Measurements from ENCODE around the gene PSMD5.

Gene PSMD5

DNA sequence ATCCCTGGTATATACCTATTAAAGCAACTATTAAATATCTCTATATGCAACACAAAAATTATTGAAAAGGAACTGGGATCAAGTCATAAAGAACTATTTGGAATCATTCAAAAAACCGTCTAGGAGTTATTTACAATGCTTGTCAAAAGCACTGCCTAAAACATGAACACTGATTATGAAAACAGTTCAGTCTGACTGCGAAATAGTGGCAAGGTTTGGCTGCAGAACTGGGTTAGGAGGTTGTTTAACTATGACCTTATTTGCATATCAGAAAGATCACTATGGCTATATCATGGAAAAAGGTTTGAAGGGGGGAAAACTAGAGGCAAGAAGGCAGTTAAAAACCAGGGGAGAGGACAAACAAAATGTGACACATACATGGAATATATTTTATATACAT is 61.5 kb downstream of the PSMD5 start:
- Mint-ChIP-seq H3K9me3 (no peaks in the 10 kb centered on the region), H3K27ac (no peak overlapping the region), H3K4me3 (no peak overlapping the region), H3K27me3 (no peaks in the 10 kb centered on the region), H3K36me3 (ENCODE audit: low read depth) (peaks cover 63% of the 10 kb centered on the region), H3K4me1 (peaks cover 26% of the 10 kb centered on the region)
- DNase-seq (no peak), ATAC-seq (no peak)

DNA sequence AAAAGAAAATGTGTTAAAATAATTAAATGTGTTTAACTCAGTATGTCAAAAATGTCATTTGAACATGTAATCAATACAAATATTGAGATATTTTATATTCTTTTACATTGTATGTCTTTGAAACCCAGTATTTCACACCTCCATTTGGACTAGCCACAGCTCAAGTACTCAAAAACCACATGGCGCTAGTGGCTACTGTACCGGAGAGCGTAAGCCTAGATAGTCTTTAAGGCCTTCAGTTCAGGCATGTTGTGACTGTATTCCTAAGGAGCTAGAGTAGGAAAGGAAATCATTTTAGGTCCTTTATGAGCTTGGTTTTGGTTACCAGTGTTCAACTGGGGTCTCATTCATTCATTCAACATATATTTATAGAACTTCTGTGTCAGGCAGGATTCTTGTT is 62.4 kb downstream of the PSMD5 start:
- no peak for ATAC-seq
- Mint-ChIP-seq H3K36me3 (ENCODE audit: low read depth) (peaks cover 63% of the 10 kb centered on the region), H3K4me1 (peaks cover 22% of the 10 kb centered on the region), H3K27me3 (no peaks in the 10 kb centered on the region), H3K4me3 (no peak overlapping the region), H3K27ac (no peak overlapping the region), H3K9me3 (no peaks in the 10 kb centered on the region)
- DNase-seq, result no peak

DNA sequence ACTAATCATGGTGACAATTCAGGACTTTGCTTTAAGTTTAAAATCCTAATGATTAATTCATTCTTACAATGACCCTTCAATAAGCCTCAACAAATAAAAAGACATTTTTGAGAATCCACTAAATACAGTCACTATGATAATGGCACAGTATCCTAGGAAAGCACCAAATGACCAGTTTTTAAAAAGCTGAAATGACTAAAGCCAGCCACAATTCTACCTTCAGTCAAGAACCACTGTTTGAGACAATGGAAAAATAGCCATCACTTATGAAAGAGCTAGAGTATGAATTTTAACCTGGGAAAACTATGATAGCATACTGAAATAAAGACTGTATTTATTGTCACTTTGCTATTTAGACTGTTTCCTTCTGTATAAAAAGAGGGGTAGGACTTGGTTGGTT is 63.5 kb downstream of the PSMD5 start:
- Mint-ChIP-seq H3K9me3 (no peaks in the 10 kb centered on the region), H3K27ac (no peak overlapping the region), H3K27me3 (no peaks in the 10 kb centered on the region), H3K36me3 (ENCODE audit: low read depth) (peaks cover 60% of the 10 kb centered on the region), H3K4me1 (peaks cover 18% of the 10 kb centered on the region), H3K4me3 (no peak overlapping the region)
- DNase-seq, result no peak
- no peak for ATAC-seq

DNA sequence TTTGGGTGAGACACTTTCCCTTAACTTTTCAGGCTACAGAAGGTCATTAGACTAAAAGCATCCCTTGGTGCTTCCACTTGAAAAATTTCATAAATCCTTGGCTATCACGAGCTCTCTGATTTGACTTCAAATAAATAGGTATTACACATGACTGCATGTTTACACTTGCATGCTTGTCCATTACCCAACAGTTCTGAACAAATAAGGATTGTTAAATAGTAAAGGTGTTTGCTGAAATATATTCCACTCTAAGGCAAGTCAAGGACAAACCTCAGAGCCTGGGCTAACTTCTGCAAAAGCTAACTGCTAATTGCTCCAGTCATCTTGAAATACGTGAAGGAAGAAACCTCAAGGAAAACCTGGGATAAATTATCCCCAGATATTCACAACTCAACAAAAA is 64.0 kb downstream of the PSMD5 start:
- no peaks in the 10 kb centered on the region for H3K27me3 Mint-ChIP-seq
- H3K4me3 Mint-ChIP-seq, result no peak overlapping the region
- H3K9me3 Mint-ChIP-seq, result no peaks in the 10 kb centered on the region
- ATAC-seq (no peak), DNase-seq (no peak)
- no peak overlapping the region for H3K27ac Mint-ChIP-seq
- H3K4me1 Mint-ChIP-seq, result peaks cover 18% of the 10 kb centered on the region
- peaks cover 55% of the 10 kb centered on the region for H3K36me3 Mint-ChIP-seq (ENCODE audit: low read depth)

DNA sequence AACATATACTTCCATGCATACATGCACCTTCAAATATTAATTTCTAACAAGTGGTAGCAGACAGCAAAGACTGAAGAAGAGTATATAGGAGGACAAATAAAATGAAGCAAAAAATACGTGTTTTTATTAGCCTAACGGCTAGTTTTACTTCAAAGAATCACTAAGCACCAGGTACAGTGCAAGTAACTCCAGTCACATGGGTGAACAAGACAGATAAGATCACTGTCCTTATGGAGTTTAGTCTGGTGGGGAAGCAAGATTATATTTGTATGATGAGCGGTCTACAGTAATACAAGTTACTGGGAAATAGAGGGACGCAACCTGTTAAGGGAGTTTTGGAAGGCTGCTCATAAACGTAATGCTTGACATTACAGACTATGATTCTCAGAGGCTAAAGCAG is 65.5 kb downstream of the PSMD5 start:
- no peak overlapping the region for H3K27ac Mint-ChIP-seq
- H3K4me1 Mint-ChIP-seq, result peaks cover 18% of the 10 kb centered on the region
- H3K9me3 Mint-ChIP-seq, result no peaks in the 10 kb centered on the region
- peaks cover 47% of the 10 kb centered on the region for H3K36me3 Mint-ChIP-seq (ENCODE audit: low read depth)
- no peak overlapping the region for H3K4me3 Mint-ChIP-seq
- ATAC-seq (no peak), DNase-seq (no peak)
- H3K27me3 Mint-ChIP-seq, result no peaks in the 10 kb centered on the region

DNA sequence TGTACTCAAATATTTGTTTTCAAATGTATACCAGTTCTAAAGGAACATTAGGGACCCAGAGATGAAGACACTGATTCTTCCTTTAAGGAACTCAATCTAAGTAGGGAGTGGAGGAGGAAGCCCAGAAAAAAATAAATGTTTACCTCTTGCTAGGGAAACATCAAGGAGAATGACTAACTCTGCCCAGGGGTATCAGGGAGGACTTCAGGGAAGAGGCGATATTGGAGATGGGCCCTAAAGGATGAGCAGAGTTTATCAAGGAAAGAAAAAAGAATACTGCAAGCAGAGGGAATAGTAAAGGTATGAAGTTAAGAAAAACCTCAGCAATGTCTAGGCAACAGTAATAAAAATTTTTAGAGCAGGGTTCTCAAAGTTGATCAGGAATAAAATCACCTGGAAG is 65.9 kb downstream of the PSMD5 start:
- no peak overlapping the region for H3K4me3 Mint-ChIP-seq
- H3K9me3 Mint-ChIP-seq, result no peaks in the 10 kb centered on the region
- H3K27me3 Mint-ChIP-seq, result no peaks in the 10 kb centered on the region
- H3K36me3 Mint-ChIP-seq (ENCODE audit: low read depth), result peaks cover 44% of the 10 kb centered on the region
- no peak overlapping the region for H3K27ac Mint-ChIP-seq
- ATAC-seq (no peak), DNase-seq (no peak)
- peaks cover 18% of the 10 kb centered on the region for H3K4me1 Mint-ChIP-seq

DNA sequence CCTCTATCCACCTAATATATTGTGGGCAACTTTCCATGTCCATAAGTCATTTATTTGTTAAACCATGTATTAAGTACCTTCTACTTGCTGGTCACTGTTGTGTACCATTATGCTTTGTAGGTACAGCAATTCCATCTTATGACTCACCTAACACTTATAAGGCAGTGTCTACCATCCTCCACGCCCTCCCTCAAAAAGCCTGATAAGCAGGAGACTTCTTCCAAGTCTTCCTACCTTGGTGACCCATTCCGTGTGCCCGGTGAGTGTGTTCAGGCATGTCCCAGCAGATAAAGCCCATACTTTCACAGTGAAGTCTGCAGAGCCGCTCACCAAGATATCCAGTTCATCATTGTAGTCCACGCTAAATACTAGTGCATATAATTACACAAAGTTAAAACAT is 66.9 kb downstream of the PSMD5 start:
- Mint-ChIP-seq H3K4me1 (peaks cover 14% of the 10 kb centered on the region), H3K27ac (no peak overlapping the region), H3K4me3 (no peak overlapping the region), H3K27me3 (no peaks in the 10 kb centered on the region), H3K36me3 (ENCODE audit: low read depth) (peaks cover 48% of the 10 kb centered on the region), H3K9me3 (no peaks in the 10 kb centered on the region)
- DNase-seq (no peak), ATAC-seq (no peak)

DNA sequence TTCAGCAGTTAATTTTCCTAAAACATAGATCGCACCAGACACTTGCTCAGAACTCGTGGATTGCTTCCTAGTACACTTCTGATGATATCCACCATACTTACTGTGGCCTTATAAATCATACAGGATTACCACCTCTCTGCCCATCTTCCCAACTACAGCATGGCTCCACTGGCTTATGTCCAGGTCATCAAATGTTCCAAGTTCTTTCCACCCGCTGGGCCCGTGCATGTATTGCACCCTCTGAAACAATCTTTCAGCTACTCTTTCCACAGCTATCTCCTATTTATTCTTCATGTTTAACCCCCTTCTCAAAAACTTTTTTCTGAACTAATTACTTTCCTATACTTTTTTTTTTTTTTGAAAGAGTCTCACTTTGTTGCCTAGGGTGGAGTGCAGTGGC is 68.0 kb downstream of the PSMD5 start:
- H3K36me3 Mint-ChIP-seq (ENCODE audit: low read depth), result peaks cover 51% of the 10 kb centered on the region
- H3K4me1 Mint-ChIP-seq, result peaks cover 13% of the 10 kb centered on the region
- no peak overlapping the region for H3K27ac Mint-ChIP-seq
- no peak overlapping the region for H3K4me3 Mint-ChIP-seq
- H3K9me3 Mint-ChIP-seq, result no peaks in the 10 kb centered on the region
- ATAC-seq (no peak), DNase-seq (no peak)
- no peaks in the 10 kb centered on the region for H3K27me3 Mint-ChIP-seq

DNA sequence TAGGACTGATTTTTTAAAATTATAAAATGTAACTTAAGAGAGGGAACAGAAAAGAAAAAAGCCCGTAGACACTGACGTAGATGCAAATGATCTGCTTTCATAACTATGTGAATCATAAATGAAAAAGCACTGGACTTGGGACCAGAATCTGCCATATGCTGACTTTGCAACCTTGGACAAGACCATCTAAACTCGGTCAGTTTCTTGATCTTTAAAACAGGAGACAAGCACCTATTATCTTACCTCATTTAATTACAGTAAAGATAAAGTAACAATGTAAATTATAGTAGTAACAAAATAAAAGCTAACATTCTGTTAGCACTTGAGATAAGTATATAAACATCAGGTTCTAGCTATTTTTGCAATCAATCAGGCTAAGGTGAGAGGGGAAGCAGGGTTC is 69.5 kb downstream of the PSMD5 start:
- H3K4me1 Mint-ChIP-seq, result peaks cover 6% of the 10 kb centered on the region
- H3K4me3 Mint-ChIP-seq, result no peak overlapping the region
- DNase-seq, result no peak
- ATAC-seq, result no peak
- H3K9me3 Mint-ChIP-seq, result no peaks in the 10 kb centered on the region
- no peaks in the 10 kb centered on the region for H3K27me3 Mint-ChIP-seq
- H3K36me3 Mint-ChIP-seq (ENCODE audit: low read depth), result peaks cover 43% of the 10 kb centered on the region
- no peak overlapping the region for H3K27ac Mint-ChIP-seq

DNA sequence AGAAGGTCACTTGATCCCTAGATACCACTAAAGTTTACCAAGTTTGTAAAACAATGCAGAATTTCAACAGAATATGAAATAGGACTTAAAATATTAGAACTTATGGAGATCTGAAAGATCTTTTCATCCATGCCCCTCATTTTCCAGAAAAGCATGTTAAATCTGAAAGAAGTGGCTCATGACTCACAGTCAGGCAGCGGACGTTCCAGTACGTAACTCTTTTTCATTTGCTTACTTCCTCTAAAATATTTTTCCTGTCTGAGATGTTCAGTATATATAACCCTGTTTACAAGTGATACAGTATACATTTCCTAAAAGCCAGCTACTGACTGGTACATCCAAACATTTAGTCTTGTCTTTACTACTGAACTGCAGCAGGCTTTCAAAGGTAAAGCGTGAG is 71.8 kb downstream of the PSMD5 start:
- H3K36me3 Mint-ChIP-seq (ENCODE audit: low read depth), result peaks cover 44% of the 10 kb centered on the region
- H3K27me3 Mint-ChIP-seq, result no peaks in the 10 kb centered on the region
- H3K9me3 Mint-ChIP-seq, result no peaks in the 10 kb centered on the region
- no peak overlapping the region for H3K4me3 Mint-ChIP-seq
- ATAC-seq, result no peak
- no peak for DNase-seq
- no peak overlapping the region for H3K27ac Mint-ChIP-seq
- H3K4me1 Mint-ChIP-seq, result peaks cover 6% of the 10 kb centered on the region

DNA sequence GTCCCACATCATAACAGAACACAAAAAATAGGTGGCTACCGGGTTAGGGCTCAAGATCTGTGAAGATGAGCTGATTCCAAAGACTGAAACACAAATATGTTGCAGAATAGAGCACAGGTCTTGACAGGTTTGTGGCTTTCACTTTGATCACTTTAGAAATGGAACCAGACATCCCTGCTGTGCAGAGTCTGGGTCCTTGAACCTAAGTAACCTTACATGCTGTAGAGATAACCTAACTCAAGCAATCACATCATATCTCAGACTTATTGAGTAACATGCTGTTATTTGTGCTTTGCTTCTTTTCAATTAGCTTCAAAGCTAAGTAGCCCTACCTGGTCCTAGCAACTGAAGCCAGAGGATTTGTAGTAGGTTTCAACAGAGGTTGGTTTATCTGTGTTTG is 73.8 kb downstream of the PSMD5 start:
- H3K4me1 Mint-ChIP-seq, result peaks cover 6% of the 10 kb centered on the region
- H3K27me3 Mint-ChIP-seq, result no peaks in the 10 kb centered on the region
- H3K27ac Mint-ChIP-seq, result no peak overlapping the region
- no peaks in the 10 kb centered on the region for H3K9me3 Mint-ChIP-seq
- DNase-seq, result no peak
- H3K36me3 Mint-ChIP-seq (ENCODE audit: low read depth), result peaks cover 48% of the 10 kb centered on the region
- ATAC-seq, result no peak
- H3K4me3 Mint-ChIP-seq, result no peak overlapping the region

DNA sequence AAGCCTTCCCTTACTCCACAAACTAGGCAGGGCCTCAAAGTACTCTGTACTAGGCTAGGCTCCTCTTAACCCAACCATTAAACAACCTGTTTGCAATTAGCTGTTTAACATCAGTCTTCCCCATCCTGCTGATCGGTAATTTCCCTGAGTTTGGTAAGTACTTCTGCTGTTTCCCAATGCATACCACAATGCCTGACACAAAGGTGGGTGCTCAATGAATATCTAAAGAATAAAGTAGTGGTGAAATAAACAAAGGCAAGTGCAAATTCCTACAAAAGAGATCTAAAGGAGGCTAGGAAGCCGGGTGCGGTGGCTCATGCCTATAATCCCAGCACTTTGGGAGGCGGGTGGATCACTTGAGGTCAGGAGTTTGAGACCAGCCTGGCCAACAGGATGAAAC is 74.5 kb downstream of the PSMD5 start:
- no peaks in the 10 kb centered on the region for H3K27me3 Mint-ChIP-seq
- peaks cover 48% of the 10 kb centered on the region for H3K36me3 Mint-ChIP-seq (ENCODE audit: low read depth)
- H3K27ac Mint-ChIP-seq, result no peak overlapping the region
- ATAC-seq (no peak), DNase-seq (no peak)
- peaks cover 6% of the 10 kb centered on the region for H3K4me1 Mint-ChIP-seq
- no peak overlapping the region for H3K4me3 Mint-ChIP-seq
- H3K9me3 Mint-ChIP-seq, result no peaks in the 10 kb centered on the region

DNA sequence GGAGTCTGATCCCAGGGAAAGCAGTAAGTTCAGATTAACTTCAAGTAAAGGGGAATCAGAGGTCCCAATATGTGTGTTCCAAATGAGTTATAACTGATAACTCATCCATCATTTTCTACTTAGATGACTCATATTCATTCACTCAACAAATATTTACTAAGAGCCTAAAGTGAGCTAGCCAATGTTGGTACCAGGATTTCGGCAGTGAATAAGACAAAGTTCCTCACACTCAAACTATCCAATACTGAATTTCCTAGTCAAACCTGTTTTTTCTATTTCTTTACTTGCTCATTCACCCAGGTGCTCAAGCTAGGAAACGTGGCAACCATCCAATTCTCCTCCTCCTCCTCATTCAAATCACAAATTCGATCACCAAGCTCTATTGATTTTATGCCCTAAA is 75.3 kb downstream of the PSMD5 start:
- ATAC-seq (no peak), DNase-seq (no peak)
- Mint-ChIP-seq H3K9me3 (no peaks in the 10 kb centered on the region), H3K36me3 (ENCODE audit: low read depth) (peaks cover 49% of the 10 kb centered on the region), H3K4me1 (peaks cover 6% of the 10 kb centered on the region), H3K27ac (no peak overlapping the region), H3K4me3 (no peak overlapping the region), H3K27me3 (no peaks in the 10 kb centered on the region)
